Immature natural killer cell (primary cell): ENCODE data around the gene KDM4B. TPM values are rescaled to one million over a fixed set of nuclear protein-coding genes. Genes with fewer than 3 reads are reported as not detected.

ENCODE experiments used
- DNase-seq, 3 donors: peaks; one replicate each; pipeline ENCODE4 v3.0.0; 2022; ENCODE audit warnings: mixed read lengths in 1 of 3
- H3K27ac Mint-ChIP-seq, 6 donors: one replicate each; pipeline ENCODE4 v1.8.0; 2020; ENCODE audit warnings: mixed read lengths in 6 of 6, mild to moderate bottlenecking in 5 of 6, inconsistent platforms in 4 of 6, moderate library complexity in 3 of 6
- H3K27me3 Mint-ChIP-seq, 3 donors: one replicate each; pipeline ENCODE4 v1.8.0; 2020 to 2021; ENCODE audit warnings: low read depth in 3 of 3, mild to moderate bottlenecking in 3 of 3, mixed read lengths in 3 of 3, moderate library complexity in 3 of 3, inconsistent platforms in 1 of 3
- H3K36me3 Mint-ChIP-seq, 3 donors: one replicate each; pipeline ENCODE4 v1.8.0; 2020; ENCODE audit warnings: mixed read lengths in 3 of 3, inconsistent platforms in 2 of 3, mild to moderate bottlenecking in 2 of 3
- H3K4me1 Mint-ChIP-seq, 2 donors: one replicate each; pipeline ENCODE4 v1.8.0; 2020; ENCODE audit warnings: inconsistent platforms in 2 of 2, mild to moderate bottlenecking in 2 of 2, mixed read lengths in 2 of 2, moderate library complexity in 1 of 2
- H3K4me3 Mint-ChIP-seq, 5 donors: one replicate each; pipeline ENCODE4 v1.8.0; 2020; ENCODE audit warnings: mild to moderate bottlenecking in 5 of 5, mixed read lengths in 5 of 5, inconsistent platforms in 3 of 5, moderate library complexity in 3 of 5
- H3K9me3 Mint-ChIP-seq, 6 donors: one replicate each; pipeline ENCODE4 v1.8.0; 2020; ENCODE audit warnings: mild to moderate bottlenecking in 6 of 6, mixed read lengths in 6 of 6, inconsistent platforms in 4 of 6, moderate library complexity in 3 of 6
- polyA plus RNA-seq, 3 donors: library from polyadenylated mRNA; unstranded; fragments of 300-500 nt; fragmentation: Illumina TruSeq; gene quantifications; one replicate each; pipeline ENCODE4 v1.2.3, GENCODE V29; 2021

Gene KDM4B
- polyA plus RNA-seq, 3 donors from 2014 or later = 4.3 to 22.4 (median 6.7) TPM

- H3K9me3 Mint-ChIP-seq = no peaks in the 10 kb centered on the region
- H3K27ac Mint-ChIP-seq = no peak overlapping the region
- peaks cover 0 to 10% (median 3%) of the 10 kb centered on the region in 3 donors for H3K36me3 Mint-ChIP-seq
- no peak for DNase-seq
- H3K4me3 Mint-ChIP-seq = no peak overlapping the region
- H3K4me1 Mint-ChIP-seq = peaks cover 24 to 28% of the 10 kb centered on the region in 2 donors
- H3K27me3 Mint-ChIP-seq = peaks cover 5 to 13% (median 7%) of the 10 kb centered on the region in 3 donors
Observed at GRCh38 chr19:5128936-5129389, 160.1 kb downstream of the KDM4B start.

- Mint-ChIP-seq H3K4me1 (peaks cover 24 to 30% of the 10 kb centered on the region in 2 donors), H3K4me3 (peak overlapping the region in 3 of 5 donors; percentile 63 to 72 (median 70)), H3K36me3 (peaks cover 0 to 16% (median 6%) of the 10 kb centered on the region in 3 donors), H3K27me3 (peaks cover 5 to 13% (median 7%) of the 10 kb centered on the region in 3 donors), H3K27ac (peak overlapping the region; percentile 80 to 95 (median 90)), H3K9me3 (no peaks in the 10 kb centered on the region)
- no peak for DNase-seq
Observed at GRCh38 chr19:5129691-5130090, 160.8 kb downstream of the KDM4B start.

GRCh38 chr19:5130371-5131030 is 161.6 kb downstream of the KDM4B start:
- Mint-ChIP-seq H3K27ac (peak overlapping the region; percentile 80 to 95 (median 90)), H3K36me3 (peaks cover 0 to 21% (median 8%) of the 10 kb centered on the region in 3 donors), H3K4me1 (peaks cover 24 to 28% of the 10 kb centered on the region in 2 donors), H3K4me3 (peak overlapping the region; percentile 63 to 77 (median 70)), H3K9me3 (no peaks in the 10 kb centered on the region), H3K27me3 (peaks cover 4 to 13% (median 5%) of the 10 kb centered on the region in 3 donors)
- DNase-seq = peak; percentile 61 to 68 (median 61)

- Mint-ChIP-seq H3K36me3 (peaks cover 0 to 27% (median 8%) of the 10 kb centered on the region in 3 donors), H3K4me1 (peaks cover 26 to 29% of the 10 kb centered on the region in 2 donors), H3K27ac (peak overlapping the region; percentile 80 to 95 (median 90)), H3K9me3 (no peaks in the 10 kb centered on the region), H3K4me3 (peak overlapping the region; percentile 63 to 77 (median 70)), H3K27me3 (peaks cover 4 to 13% (median 5%) of the 10 kb centered on the region in 3 donors)
- peak in 2 of 3 donors; percentile 28 to 40 for DNase-seq
Observed at GRCh38 chr19:5131031-5131505, 162.2 kb downstream of the KDM4B start.

GRCh38 chr19:5131506-5132205 is 162.7 kb downstream of the KDM4B start:
- H3K4me3 Mint-ChIP-seq = peak overlapping the region; percentile 64 to 83 (median 76)
- no peaks in the 10 kb centered on the region for H3K9me3 Mint-ChIP-seq
- peak; percentile 22 to 27 (median 25) for DNase-seq
- H3K27ac Mint-ChIP-seq = peak overlapping the region in 4 of 6 donors; percentile 60 to 87 (median 83)
- H3K4me1 Mint-ChIP-seq = peaks cover 26 to 31% of the 10 kb centered on the region in 2 donors
- peaks cover 0 to 29% (median 8%) of the 10 kb centered on the region in 3 donors for H3K36me3 Mint-ChIP-seq
- peaks cover 4 to 13% (median 5%) of the 10 kb centered on the region in 3 donors for H3K27me3 Mint-ChIP-seq

- H3K4me3 Mint-ChIP-seq = peak overlapping the region in 4 of 5 donors; percentile 17 to 83 (median 41)
- no peak for DNase-seq
- H3K27me3 Mint-ChIP-seq = peaks cover 4 to 14% (median 5%) of the 10 kb centered on the region in 3 donors
- H3K27ac Mint-ChIP-seq = no peak overlapping the region
- no peaks in the 10 kb centered on the region for H3K9me3 Mint-ChIP-seq
- H3K36me3 Mint-ChIP-seq = peaks cover 0 to 32% (median 8%) of the 10 kb centered on the region in 3 donors
- peaks cover 28 to 31% of the 10 kb centered on the region in 2 donors for H3K4me1 Mint-ChIP-seq
Observed at GRCh38 chr19:5132206-5132560, 163.3 kb downstream of the KDM4B start.

GRCh38 chr19:5132698-5133651 is 164.1 kb downstream of the KDM4B start:
- DNase-seq = no peak
- Mint-ChIP-seq H3K27ac (peak overlapping the region in 1 of 6 donors; percentile 40), H3K4me1 (peaks cover 31 to 33% of the 10 kb centered on the region in 2 donors), H3K4me3 (peak overlapping the region in 1 of 5 donors; percentile 83), H3K9me3 (no peaks in the 10 kb centered on the region), H3K36me3 (peaks cover 0 to 34% (median 8%) of the 10 kb centered on the region in 3 donors), H3K27me3 (peaks cover 4 to 15% (median 5%) of the 10 kb centered on the region in 3 donors)

GRCh38 chr19:5133986-5134595 is 165.2 kb downstream of the KDM4B start:
- DNase-seq = no peak
- Mint-ChIP-seq H3K4me1 (peaks cover 42 to 44% of the 10 kb centered on the region in 2 donors), H3K36me3 (peaks cover 8 to 43% (median 11%) of the 10 kb centered on the region in 3 donors), H3K4me3 (no peak overlapping the region), H3K27ac (no peak overlapping the region), H3K9me3 (peaks cover 0 to under 1% (median 0%) of the 10 kb centered on the region in 6 donors), H3K27me3 (peaks cover 13 to 24% (median 13%) of the 10 kb centered on the region in 3 donors)

GRCh38 chr19:5134691-5135090 is 165.8 kb downstream of the KDM4B start:
- Mint-ChIP-seq H3K4me1 (peaks cover 48 to 50% of the 10 kb centered on the region in 2 donors), H3K27me3 (peaks cover 18 to 30% (median 19%) of the 10 kb centered on the region in 3 donors), H3K27ac (no peak overlapping the region), H3K4me3 (no peak overlapping the region), H3K9me3 (peaks cover 0 to 5% (median 0%) of the 10 kb centered on the region in 6 donors), H3K36me3 (peaks cover 8 to 46% (median 13%) of the 10 kb centered on the region in 3 donors)
- no peak for DNase-seq

GRCh38 chr19:5136073-5136855 is 167.4 kb downstream of the KDM4B start:
- peaks cover 38 to 42% of the 10 kb centered on the region in 2 donors for H3K4me1 Mint-ChIP-seq
- peaks cover 8 to 42% (median 13%) of the 10 kb centered on the region in 3 donors for H3K36me3 Mint-ChIP-seq
- H3K9me3 Mint-ChIP-seq = peaks cover 0 to 5% (median 0%) of the 10 kb centered on the region in 6 donors
- no peak overlapping the region for H3K4me3 Mint-ChIP-seq
- H3K27ac Mint-ChIP-seq = peak overlapping the region in 1 of 6 donors; percentile 34
- DNase-seq = peak in 1 of 3 donors; percentile 23
- H3K27me3 Mint-ChIP-seq = peaks cover 14 to 30% (median 18%) of the 10 kb centered on the region in 3 donors

GRCh38 chr19:5137114-5137513 is 168.2 kb downstream of the KDM4B start:
- DNase-seq = no peak
- H3K36me3 Mint-ChIP-seq = peaks cover 5 to 39% (median 13%) of the 10 kb centered on the region in 3 donors
- no peak overlapping the region for H3K4me3 Mint-ChIP-seq
- H3K4me1 Mint-ChIP-seq = peaks cover 31 to 38% of the 10 kb centered on the region in 2 donors
- H3K27me3 Mint-ChIP-seq = peaks cover 14 to 29% (median 18%) of the 10 kb centered on the region in 3 donors
- H3K9me3 Mint-ChIP-seq = peaks cover 0 to 5% (median 0%) of the 10 kb centered on the region in 6 donors
- H3K27ac Mint-ChIP-seq = peak overlapping the region in 1 of 6 donors; percentile 17
